KG1 (cell line): ENCODE measurements around the gene ABHD12.

Experiments used
- DNase-seq: peaks from one replicate; lab custom pipeline; 2025; lab: John Stamatoyannopoulos, UW

ABHD12 gene

DNA sequence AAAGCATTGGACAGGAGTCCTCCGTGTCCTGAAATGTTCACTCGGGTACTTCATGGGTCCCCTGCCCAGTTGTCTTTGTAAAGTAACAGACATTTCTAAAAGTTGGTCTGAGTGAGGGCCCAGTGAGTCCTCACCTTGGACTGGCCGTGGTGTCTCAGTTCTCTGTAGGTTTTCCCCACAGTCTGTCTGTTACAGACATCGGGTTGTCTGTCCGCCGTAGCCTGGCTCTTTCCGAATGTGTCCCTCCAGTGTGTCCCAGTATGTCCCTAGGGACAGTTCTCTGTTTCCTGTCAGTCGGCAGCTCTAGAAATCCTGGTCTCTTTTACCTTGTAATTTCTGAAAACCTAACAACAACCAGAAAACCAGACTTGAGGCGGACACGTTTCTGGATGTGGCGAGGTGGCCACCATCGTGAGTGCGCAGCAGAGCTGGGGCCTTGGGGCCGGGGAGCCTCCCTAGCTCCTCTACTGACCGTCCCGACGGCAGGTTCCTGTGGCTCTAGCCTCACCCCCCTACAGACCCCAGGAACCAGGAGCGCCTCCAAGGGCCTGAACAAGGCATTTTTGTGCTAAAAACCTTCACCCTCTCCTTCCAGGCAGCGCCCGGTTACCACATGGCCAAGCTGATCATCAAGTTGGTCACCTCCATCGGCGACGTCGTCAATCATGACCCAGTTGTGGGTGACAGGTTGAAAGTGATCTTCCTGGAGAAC is 100.6 kb downstream of the ABHD12 start:
- no peak for DNase-seq

GRCh38 chr20:25288291-25289181 is 102.1 kb downstream of the ABHD12 start:
- no peak for DNase-seq

GRCh38 chr20:25287631-25288290 is 102.9 kb downstream of the ABHD12 start:
- DNase-seq: no peak

GRCh38 chr20:25286917-25287316 is 103.7 kb downstream of the ABHD12 start:
- DNase-seq: no peak

- no peak for DNase-seq
These were observed 104.5 kb downstream of the ABHD12 start for GRCh38 chr20:25285856-25286798.

GRCh38 chr20:25285091-25285647 is 105.5 kb downstream of the ABHD12 start:
- DNase-seq: no peak

- DNase-seq: no peak
These were observed 106.5 kb downstream of the ABHD12 start for GRCh38 chr20:25284131-25284601.

- DNase-seq: no peak
These were observed 107.2 kb downstream of the ABHD12 start for GRCh38 chr20:25283221-25283951.

DNA sequence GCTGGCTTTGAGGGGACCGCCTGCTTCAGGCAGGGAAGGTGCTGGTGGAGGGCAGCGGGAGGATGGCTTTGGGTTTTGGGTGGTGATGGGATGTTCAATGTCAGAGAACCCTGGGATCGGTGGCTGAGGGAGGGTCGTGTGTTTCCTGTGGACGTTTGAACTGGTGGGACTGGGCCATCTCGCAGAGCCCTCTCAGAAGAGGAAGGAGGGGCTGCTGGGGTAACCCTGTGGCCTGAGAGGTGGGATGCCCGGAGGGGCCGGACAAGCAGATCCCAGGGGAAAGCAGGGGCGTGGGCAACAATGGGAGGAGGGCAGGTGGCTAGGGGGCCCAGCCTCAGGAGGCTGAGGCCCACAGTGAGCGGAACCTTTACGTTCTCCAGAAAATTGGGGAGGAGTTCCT is 107.8 kb downstream of the ABHD12 start:
- no peak for DNase-seq

GRCh38 chr20:25282034-25282781 is 108.4 kb downstream of the ABHD12 start:
- DNase-seq: no peak

DNA sequence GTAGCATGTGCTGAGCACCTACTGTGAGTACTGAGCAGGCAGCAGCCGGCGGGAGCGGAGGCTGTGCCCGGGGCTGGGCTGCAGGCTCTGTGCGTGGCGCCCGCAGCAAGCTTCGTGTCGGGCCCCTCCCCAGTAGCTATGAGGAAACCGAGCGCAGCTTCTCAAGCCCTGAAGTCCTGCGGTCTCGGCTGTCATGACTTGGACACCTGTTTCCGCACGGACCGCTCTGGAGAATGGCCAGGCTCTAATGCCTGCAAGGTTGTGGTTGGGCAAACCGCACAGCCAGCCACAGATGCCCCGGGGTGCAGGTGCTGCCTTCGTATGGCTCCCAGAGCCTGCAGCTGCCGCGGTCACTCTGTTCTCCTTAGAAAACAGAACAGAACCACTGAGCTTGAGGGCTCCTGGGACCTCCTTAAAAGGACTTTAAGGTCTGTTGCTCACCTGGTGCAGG is 109.1 kb downstream of the ABHD12 start:
- DNase-seq: no peak

DNA sequence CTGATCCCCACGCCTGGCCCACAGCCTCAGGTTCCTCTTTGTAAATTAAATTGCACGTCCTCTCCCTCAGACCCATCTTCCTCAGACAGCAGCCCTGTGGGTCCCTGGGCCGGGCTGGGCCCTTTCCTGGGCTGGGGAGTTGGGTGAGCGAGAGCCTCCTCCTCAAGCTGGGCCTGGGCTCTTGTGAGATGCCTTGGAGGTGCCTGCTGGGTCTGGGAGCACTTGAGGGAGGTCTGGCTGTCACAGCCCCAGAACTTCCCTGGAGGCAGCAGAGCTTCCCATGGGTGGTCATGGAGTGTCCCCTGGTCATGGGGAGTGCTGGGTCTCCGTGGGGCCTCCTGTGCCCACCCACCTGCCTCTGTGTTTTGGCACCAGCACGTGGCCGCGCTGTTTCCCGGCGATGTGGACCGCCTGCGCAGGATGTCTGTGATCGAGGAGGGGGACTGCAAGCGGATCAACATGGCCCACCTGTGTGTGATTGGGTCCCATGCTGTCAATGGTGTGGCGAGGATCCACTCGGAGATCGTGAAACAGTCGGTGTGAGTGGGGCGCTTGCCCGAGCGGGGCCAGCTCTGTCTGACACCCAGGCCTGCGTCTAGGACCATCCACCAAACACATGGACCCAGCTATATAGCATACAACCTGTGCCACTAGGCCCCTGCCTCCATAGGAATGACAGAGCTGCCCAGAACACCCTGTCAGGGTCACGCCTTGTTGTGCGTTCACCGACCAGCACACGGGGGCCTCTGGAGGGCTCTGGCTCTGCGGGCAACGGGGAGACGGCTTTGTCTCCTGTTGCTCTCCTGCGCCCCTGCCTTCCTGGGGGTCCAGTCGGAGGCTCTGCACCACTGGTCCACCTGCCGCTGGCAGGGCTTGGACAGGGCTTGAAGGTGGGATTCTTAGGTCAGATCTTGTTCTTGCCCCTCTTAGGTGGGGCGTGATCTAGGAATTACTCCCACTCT is 109.8 kb downstream of the ABHD12 start:
- DNase-seq: no peak

DNA sequence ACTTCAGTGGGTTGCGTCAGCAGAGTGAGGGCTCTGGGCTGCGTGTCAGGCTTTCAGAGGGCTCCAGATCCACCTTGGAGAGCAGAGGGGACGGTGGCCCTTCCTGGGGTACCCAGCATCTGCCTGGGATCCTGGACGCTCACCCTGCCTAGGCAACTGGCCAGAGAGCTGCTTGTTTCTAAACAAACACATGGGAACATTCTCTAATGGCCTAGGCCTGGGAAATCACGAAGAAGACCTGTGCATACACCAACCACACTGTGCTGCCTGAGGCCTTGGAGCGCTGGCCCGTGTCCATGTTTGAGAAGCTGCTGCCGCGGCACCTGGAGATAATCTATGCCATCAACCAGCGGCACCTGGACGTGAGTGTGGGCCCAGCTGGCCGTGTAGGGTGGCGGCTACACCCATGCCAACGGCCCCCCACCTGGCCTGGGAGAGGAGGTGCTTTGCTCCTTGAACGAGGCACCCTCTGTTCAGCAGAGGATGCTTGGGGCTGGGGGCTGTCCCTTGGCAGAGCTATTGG is 110.5 kb downstream of the ABHD12 start:
- no peak for DNase-seq

DNA sequence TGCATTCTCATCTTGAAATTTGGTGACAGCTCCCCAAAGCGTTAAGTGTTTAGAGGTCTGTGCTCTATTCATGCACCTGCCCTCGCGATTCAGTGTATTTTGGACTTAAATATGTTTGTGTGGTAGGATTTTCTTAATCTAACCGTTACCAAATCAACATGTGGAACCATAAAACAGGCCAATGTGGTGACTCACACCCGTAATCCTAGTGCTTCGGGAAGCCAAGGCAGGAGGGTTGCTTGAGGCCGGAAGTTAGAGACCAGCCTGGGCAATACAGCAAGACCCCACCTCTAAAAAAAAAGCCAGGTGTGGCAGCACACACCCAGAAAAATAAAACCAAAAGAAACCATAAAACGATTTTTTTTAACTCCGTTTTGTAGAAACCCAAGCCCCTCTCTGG is 111.2 kb downstream of the ABHD12 start:
- no peak for DNase-seq

- no peak for DNase-seq
These were observed 111.8 kb downstream of the ABHD12 start for GRCh38 chr20:25278636-25279361.

DNA sequence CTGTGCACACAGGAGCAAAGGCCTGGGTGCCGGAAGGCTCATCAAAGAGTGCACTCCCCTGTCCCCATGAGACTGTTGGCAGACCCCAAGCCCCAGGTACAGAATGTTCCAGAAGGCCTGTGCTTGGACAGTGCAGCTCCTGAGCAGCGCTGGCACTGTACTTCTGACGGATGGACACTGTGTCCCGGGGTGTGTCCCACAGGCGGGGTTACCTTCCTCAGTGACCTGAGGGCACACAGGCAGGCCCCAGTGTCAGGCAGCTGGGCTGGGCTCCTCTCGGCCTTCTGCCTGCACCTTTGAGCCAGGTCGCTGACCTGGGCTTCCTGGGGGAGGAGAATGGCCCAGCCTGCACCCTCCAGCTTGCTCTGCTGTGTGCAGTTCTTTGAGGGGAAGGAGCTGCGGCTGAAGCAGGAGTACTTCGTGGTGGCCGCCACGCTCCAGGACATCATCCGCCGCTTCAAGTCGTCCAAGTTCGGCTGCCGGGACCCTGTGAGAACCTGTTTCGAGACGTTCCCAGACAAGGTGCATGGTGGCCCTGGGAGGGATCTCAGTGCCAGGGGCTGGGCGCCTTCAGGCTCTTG is 112.6 kb downstream of the ABHD12 start:
- DNase-seq: no peak
